Measurements from ENCODE around the gene PI4KB. TPM values are rescaled to one million over a fixed set of nuclear protein-coding genes. Genes with fewer than 3 reads are reported as not detected.

Gene PI4KB
- total and polyA plus RNA-seq, 2 experiments from 2014 or later: 15.3 to 25.5 TPM

GRCh38 chr1:151251656-151252470 is 75.4 kb downstream of the PI4KB start:
- H3K4me1 ChIP-seq (ENCODE audit: insufficient read depth): peaks cover 6% of the 10 kb centered on the region; the same call in 1 of the 2 replicates
- Mint-ChIP-seq H3K9me3 (peaks cover 3% of the 10 kb centered on the region; the same call in 1 of the 3 replicates), H3K27me3 (ENCODE audit: insufficient read depth, low read depth, poor library complexity) (peaks cover 11% of the 10 kb centered on the region), H3K4me1 (peaks cover 7% of the 10 kb centered on the region), H3K36me3 (ENCODE audit: low read depth) (peaks cover 30% of the 10 kb centered on the region), H3K4me3 (no peak overlapping the region), H3K27ac (no peak overlapping the region)
- no peak overlapping the region for H3K4me3 ChIP-seq
- H3K36me3 ChIP-seq (ENCODE audit: insufficient read depth): peaks cover 19% of the 10 kb centered on the region
- H3K4me2 ChIP-seq: no peak overlapping the region
- TF ChIP-seq CTCF (conservative IDR thresholded peaks at IDR 0.05; ENCODE audit: low read depth in 2 of 2) (peak; percentile 77 to 97), ZNF331 (CRISPR knock-in tag; IDR thresholded peaks at IDR 0.05; ENCODE audit: low read depth) (no peak), NANOG (IDR thresholded peaks at IDR 0.05; ENCODE audit: borderline replicate concordance) (no peak), EZH2phosphoT487 (IDR thresholded peaks at IDR 0.05; ENCODE audit: unreplicated experiment) (no peak), EZH2 (IDR thresholded peaks at IDR 0.05; ENCODE audit: low read depth, unreplicated experiment) (no peak)
- no peaks in the 10 kb centered on the region for H3K9me2 ChIP-seq (ENCODE audit: insufficient read depth)
- no peaks in the 10 kb centered on the region for H3K27me3 ChIP-seq (ENCODE audit: insufficient read depth)
- H2AFZ ChIP-seq: no peak overlapping the region
- H4K20me1 ChIP-seq (replicated peaks; ENCODE audit: insufficient read depth): peaks cover 6% of the 10 kb centered on the region
- ATAC-seq: peak; percentile 52
- peak; percentile 93 for DNase-seq (ENCODE audit: low spot score)
- peaks cover 26% of the 10 kb centered on the region for H3F3A ChIP-seq (replicated peaks; ENCODE audit: low read depth)
- peaks cover 18% of the 10 kb centered on the region for H3K79me2 ChIP-seq (replicated peaks; ENCODE audit: insufficient read depth)
- H3K27ac ChIP-seq (ENCODE audit: low read depth): no peak overlapping the region

- H3F3A ChIP-seq (replicated peaks; ENCODE audit: low read depth): peaks cover 44% of the 10 kb centered on the region
- peaks cover 77% of the 10 kb centered on the region for H3K36me3 Mint-ChIP-seq (ENCODE audit: low read depth)
- H3K4me3 Mint-ChIP-seq: no peak overlapping the region
- no peak overlapping the region for H3K4me3 ChIP-seq
- H4K20me1 ChIP-seq (replicated peaks; ENCODE audit: insufficient read depth): peaks cover 17% of the 10 kb centered on the region
- no peaks in the 10 kb centered on the region for H3K9me2 ChIP-seq (ENCODE audit: insufficient read depth)
- H3K4me1 Mint-ChIP-seq: no peaks in the 10 kb centered on the region; the same call in 2 of the 3 replicates
- no peak overlapping the region for H3K27ac Mint-ChIP-seq
- ATAC-seq (no peak), DNase-seq (ENCODE audit: low spot score) (no peak)
- no peaks in the 10 kb centered on the region for H3K79me2 ChIP-seq (replicated peaks; ENCODE audit: insufficient read depth)
- H3K27ac ChIP-seq (ENCODE audit: low read depth): no peak overlapping the region
- TF ChIP-seq STAT1 (IDR thresholded peaks at IDR 0.05; ENCODE audit: unreplicated experiment): no peak
- no peak for TF ChIP-seq CREB1 (CRISPR knock-in tag; IDR thresholded peaks at IDR 0.05; ENCODE audit: low read depth)
- no peaks in the 10 kb centered on the region for H3K27me3 ChIP-seq (ENCODE audit: insufficient read depth)
- H3K4me1 ChIP-seq (ENCODE audit: insufficient read depth): no peaks in the 10 kb centered on the region
- peaks cover 62% of the 10 kb centered on the region for H3K36me3 ChIP-seq (ENCODE audit: insufficient read depth)
- H3K27me3 Mint-ChIP-seq (ENCODE audit: insufficient read depth, low read depth, poor library complexity): peaks cover 2% of the 10 kb centered on the region
- H3K4me2 ChIP-seq: no peak overlapping the region
- H3K9me3 Mint-ChIP-seq: no peaks in the 10 kb centered on the region
- H2AFZ ChIP-seq: no peak overlapping the region
Observed at GRCh38 chr1:151246786-151247185, 80.4 kb downstream of the PI4KB start.

- H3K4me1 Mint-ChIP-seq: no peaks in the 10 kb centered on the region
- Histone ChIP-seq H3K36me3 (ENCODE audit: insufficient read depth) (peaks cover 88% of the 10 kb centered on the region), H3K79me2 (replicated peaks; ENCODE audit: insufficient read depth) (no peaks in the 10 kb centered on the region), H2AFZ (no peak overlapping the region), H3K9me2 (ENCODE audit: insufficient read depth) (no peaks in the 10 kb centered on the region), H3K27me3 (ENCODE audit: insufficient read depth) (no peaks in the 10 kb centered on the region), H4K20me1 (replicated peaks; ENCODE audit: insufficient read depth) (peaks cover 11% of the 10 kb centered on the region), H3K4me2 (no peak overlapping the region), H3F3A (replicated peaks; ENCODE audit: low read depth) (peaks cover 36% of the 10 kb centered on the region), H3K27ac (ENCODE audit: low read depth) (no peak overlapping the region), H3K4me3 (no peak overlapping the region), H3K4me1 (ENCODE audit: insufficient read depth) (no peaks in the 10 kb centered on the region)
- H3K9me3 Mint-ChIP-seq: no peaks in the 10 kb centered on the region
- H3K27me3 Mint-ChIP-seq (ENCODE audit: insufficient read depth, low read depth, poor library complexity): peaks cover 6% of the 10 kb centered on the region
- no peak overlapping the region for H3K27ac Mint-ChIP-seq
- no peak for DNase-seq (ENCODE audit: low spot score)
- ATAC-seq: no peak
- no peak overlapping the region for H3K4me3 Mint-ChIP-seq
- peaks cover 97% of the 10 kb centered on the region for H3K36me3 Mint-ChIP-seq (ENCODE audit: low read depth)
- TF ChIP-seq NANOG (IDR thresholded peaks at IDR 0.05; ENCODE audit: borderline replicate concordance) (no peak), POLR2AphosphoS5 (IDR thresholded peaks at IDR 0.05; ENCODE audit: low read depth) (no peak), ETS1 (IDR thresholded peaks at IDR 0.05) (no peak)
Observed at GRCh38 chr1:151243683-151244216, 83.5 kb downstream of the PI4KB start.
